ENCODE measurements around the gene BRD4. TPM values are rescaled to one million over a fixed set of nuclear protein-coding genes. Genes with fewer than 3 reads are reported as not detected.

Gene BRD4
- total RNA-seq, 1 experiment from 2014 or later: 144 TPM

- no peak overlapping the region for H3K23ac ChIP-seq (ENCODE audit: insufficient read length, low read depth, low read length)
- no peaks in the 10 kb centered on the region for H3K9me3 ChIP-seq (ENCODE audit: control insufficient read depth, low read depth, low read length)
- DNase-seq: no peak
- H3K4me2 ChIP-seq (ENCODE audit: insufficient read depth, insufficient read length, low read length): no peak overlapping the region
- H4K20me1 ChIP-seq (ENCODE audit: control insufficient read depth, insufficient read depth, insufficient read length): peaks cover 2% of the 10 kb centered on the region
- no peak overlapping the region for H2AFZ ChIP-seq (ENCODE audit: low read length)
- Mint-ChIP-seq H3K27ac (no peak overlapping the region), H3K4me1 (peaks cover 14 to 27% of the 10 kb centered on the region in 2 experiments), H3K9me3 (no peaks in the 10 kb centered on the region), H3K36me3 (ENCODE audit: insufficient read depth in 1 of 3, low read depth in 3 of 3) (peaks cover 39 to 73% (median 69%) of the 10 kb centered on the region in 3 experiments; a peak in 6 of 7 replicates), H3K4me3 (no peak overlapping the region), H3K27me3 (ENCODE audit: low read depth) (no peaks in the 10 kb centered on the region)
- no CpG with 5 or more reads among the region's 1 CpG for WGBS (ENCODE audit: extremely low coverage, insufficient read length, low lambda C conversion rate)
- H3K14ac ChIP-seq (ENCODE audit: insufficient read depth, low read length): no peak overlapping the region; the same call in 1 of the 2 replicates
- H3K56ac ChIP-seq (ENCODE audit: insufficient read length, low read depth, low read length): no peak overlapping the region
- no peak overlapping the region for H2BK5ac ChIP-seq (ENCODE audit: insufficient read length, low read length)
- no peak overlapping the region for H2BK15ac ChIP-seq (ENCODE audit: low read depth, low read length)
- H2AK5ac ChIP-seq (ENCODE audit: insufficient read length, low read length): no peak overlapping the region
- no peaks in the 10 kb centered on the region for H3K79me1 ChIP-seq (ENCODE audit: insufficient read depth, low read depth, low read length, poor library complexity, severe bottlenecking)
- no peak overlapping the region for H4K91ac ChIP-seq (ENCODE audit: insufficient read length, low read depth, low read length)
- no peak overlapping the region for H3T11ph ChIP-seq (ENCODE audit: low read length)
- no peak overlapping the region for H2BK12ac ChIP-seq (ENCODE audit: insufficient read length, low read depth, low read length)
- no peak overlapping the region for H4K8ac ChIP-seq (replicated peaks; ENCODE audit: insufficient read length, low read depth, low read length)
- H3K18ac ChIP-seq (ENCODE audit: insufficient read length, low read depth, low read length): no peak overlapping the region
- H3K79me2 ChIP-seq (ENCODE audit: insufficient read depth, low read length): no peaks in the 10 kb centered on the region
- no peaks in the 10 kb centered on the region for H3K23me2 ChIP-seq (ENCODE audit: insufficient read length, low read depth, low read length, poor library complexity, severe bottlenecking)
- no peak overlapping the region for H4K5ac ChIP-seq (ENCODE audit: insufficient read length, low read depth, low read length)
- no peaks in the 10 kb centered on the region for H3K27me3 ChIP-seq (ENCODE audit: insufficient read depth, low read length)
- H3K27ac ChIP-seq (ENCODE audit: insufficient read length, low read depth, low read length): no peak overlapping the region
- H2BK120ac ChIP-seq (ENCODE audit: low read depth, low read length, poor library complexity, severe bottlenecking): no peak overlapping the region
- H2BK20ac ChIP-seq (ENCODE audit: low read depth, low read length, poor library complexity, severe bottlenecking): no peak overlapping the region
- no peak overlapping the region for H3K9ac ChIP-seq (ENCODE audit: extremely low read depth, insufficient read length, low read length)
- H3K4ac ChIP-seq (ENCODE audit: low read depth, low read length): no peak overlapping the region
- no peaks in the 10 kb centered on the region for H3K4me1 ChIP-seq (ENCODE audit: insufficient read depth, low read length)
- TF ChIP-seq CTCF (conservative IDR thresholded peaks at IDR 0.05): no peak
These were observed 81.7 kb downstream of the BRD4 start for GRCh38 chr19:15250640-15250993.
